Common myeloid progenitor, CD34-positive (primary cell): ENCODE data around the gene GUF1.
A peak's percentile ranks its signal among the peaks of the same experiment; 100 is the strongest.

Experiments
- CTCF ChIA-PET: fragments of 350-600 bp; sonication (Branson Sonifier 250); formaldehyde crosslinking; loops from one replicate; lab custom pipeline; 2021; ENCODE audit warnings: antibody characterized with exemption; lab: Charles Lee
- POLR2A ChIA-PET: fragments of 350-600 bp; sonication (Branson Sonifier 250); formaldehyde crosslinking; loops from one replicate; lab custom pipeline; 2021; ENCODE audit warnings: antibody characterized with exemption; lab: Charles Lee
- DNase-seq, 3 donors: peaks; one replicate each; pipeline versions ENCODE4 v3.0.0 to v3.0.0-alpha.2; 2013
- H3K27ac ChIP-seq, 2 experiments: 1 replicate in 1 of 2; 2 replicates in 1 of 2; pipeline ENCODE4 v1.7.0; 2013; ENCODE audit warnings: inconsistent platforms in 2 of 2, low read length in 2 of 2, mild to moderate bottlenecking in 2 of 2, low read depth in 1 of 2, moderate library complexity in 1 of 2; ENCODE audit not compliant: severe bottlenecking in 2 of 2, insufficient read depth in 1 of 2, poor library complexity in 1 of 2
- H3K27me3 ChIP-seq, 5 experiments: replicated peaks in 2 of 5; 1 replicate in 3 of 5; 2 replicates in 2 of 5; pipeline versions ENCODE4 v1.6.1 to v1.7.0; 2013; ENCODE audit warnings: low read length in 4 of 5, mild to moderate bottlenecking in 2 of 5, moderate library complexity in 2 of 5, inconsistent platforms in 1 of 5; ENCODE audit not compliant: insufficient read depth in 5 of 5, control insufficient read depth in 4 of 5
- H3K36me3 ChIP-seq, 4 experiments: 1 replicate in 2 of 4; 2 replicates in 2 of 4; pipeline versions ENCODE4 v1.6.1 to v1.7.0; 2013; ENCODE audit warnings: low read length in 3 of 4, control low read depth in 1 of 4, mild to moderate bottlenecking in 1 of 4; ENCODE audit not compliant: control insufficient read depth in 4 of 4, insufficient read depth in 4 of 4
- H3K4me1 ChIP-seq, 4 experiments: 1 replicate in 3 of 4; 2 replicates in 1 of 4; pipeline versions ENCODE4 v1.6.1 to v1.7.1; 2013; ENCODE audit warnings: low read length in 3 of 4, mild to moderate bottlenecking in 3 of 4, control low read depth in 1 of 4, inconsistent platforms in 1 of 4, moderate library complexity in 1 of 4; ENCODE audit not compliant: control insufficient read depth in 4 of 4, insufficient read depth in 4 of 4; ENCODE audit errors: control extremely low read depth in 1 of 4
- H3K4me3 ChIP-seq, 7 experiments: 1 replicate in 4 of 7; 2 replicates in 3 of 7; pipeline versions ENCODE4 v1.5.1 to v1.7.0; 2013; ENCODE audit warnings: mild to moderate bottlenecking in 7 of 7, low read length in 6 of 7, moderate library complexity in 6 of 7, inconsistent platforms in 2 of 7, low read depth in 2 of 7, control low read depth in 1 of 7; ENCODE audit not compliant: insufficient read depth in 4 of 7, control insufficient read depth in 1 of 7; ENCODE audit errors: extremely low read depth in 1 of 7
- H3K9me3 ChIP-seq, 5 experiments: 1 replicate in 4 of 5; 2 replicates in 1 of 5; pipeline versions ENCODE4 v1.6.1 to v1.7.1; 2013; ENCODE audit warnings: low read length in 4 of 5, mild to moderate bottlenecking in 2 of 5, inconsistent platforms in 1 of 5, low read depth in 1 of 5, moderate library complexity in 1 of 5; ENCODE audit not compliant: control insufficient read depth in 4 of 5, insufficient read depth in 2 of 5; ENCODE audit errors: control extremely low read depth in 1 of 5
- WGBS: methylation state at CpG from one replicate; pipeline ENCODE4 v1.1.5; 2013; ENCODE audit not compliant: insufficient coverage; 5-methylcytosine and 5-hydroxymethylcytosine counted together

GUF1 gene

DNA sequence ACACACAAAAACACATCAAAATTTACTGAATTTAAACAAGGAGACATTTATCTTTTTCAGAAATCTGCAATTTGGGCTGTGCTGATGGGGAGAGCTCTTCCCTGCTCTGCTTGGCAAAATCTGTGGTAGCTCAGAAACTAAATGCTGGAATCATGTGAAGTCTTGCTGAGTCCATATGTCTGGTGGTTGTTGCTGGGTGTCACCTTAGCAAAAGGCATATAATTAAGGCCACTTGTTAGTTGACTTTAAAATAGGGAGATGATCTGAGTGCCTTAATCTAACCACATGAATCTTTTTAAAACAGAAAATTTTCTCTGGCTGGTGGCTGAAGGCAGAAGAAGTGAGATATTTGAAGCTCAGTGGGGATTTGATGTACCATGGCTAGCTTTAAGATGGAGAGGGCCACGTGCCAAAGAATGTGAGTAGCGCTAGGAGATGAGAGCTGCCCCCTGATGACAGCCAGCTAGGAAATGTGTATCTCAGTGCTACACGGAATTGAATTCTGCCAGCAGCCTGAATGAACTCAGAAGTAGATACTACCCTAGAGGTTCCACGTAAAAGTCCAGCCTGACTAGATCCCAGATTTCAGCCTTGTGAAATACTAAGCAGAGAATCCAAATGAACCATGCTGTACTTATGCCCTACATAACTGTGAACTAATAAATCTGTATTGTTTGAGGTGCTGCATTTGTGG is 7.6 kb upstream of the GUF1 start:
- Histone ChIP-seq H3K4me1 (no peaks in the 10 kb centered on the region), H3K27ac (no peak overlapping the region), H3K36me3 (no peaks in the 10 kb centered on the region), H3K27me3 (peaks cover 0 to 2% (median 0%) of the 10 kb centered on the region in 5 experiments), H3K4me3 (no peak overlapping the region), H3K9me3 (no peaks in the 10 kb centered on the region)
- POLR2A ChIA-PET, result no interaction called here
- CTCF ChIA-PET, result interaction anchor here (0.6 kb wide), 1 partner anchor 32 kb away, joined by 3 read pairs; no protein-coding TSS in a partner anchor
- no peak for DNase-seq
- 98% methylated on average over 4 of the region's 4 CpGs for WGBS

DNA sequence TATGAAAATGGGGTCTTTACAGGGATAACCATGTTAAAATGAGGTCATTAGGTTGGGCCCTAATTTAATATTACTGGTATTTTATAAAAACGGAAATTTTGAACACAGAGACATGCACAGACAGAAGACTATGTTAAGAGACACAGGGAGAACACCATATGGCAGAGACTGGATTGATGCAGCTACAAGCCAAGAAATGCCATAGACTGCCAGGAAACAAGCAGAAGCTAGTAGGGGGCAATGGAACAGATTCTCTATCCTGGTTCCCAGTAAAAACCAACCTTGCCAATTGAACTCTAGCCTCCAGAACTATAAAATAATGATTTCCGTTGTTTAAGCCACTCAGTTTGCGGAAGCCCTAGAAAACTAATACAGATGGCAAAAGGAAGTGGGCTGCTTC is 6.6 kb upstream of the GUF1 start:
- POLR2A ChIA-PET, result no interaction called here
- no peaks in the 10 kb centered on the region for H3K9me3 ChIP-seq
- no peak overlapping the region for H3K27ac ChIP-seq
- CTCF ChIA-PET, result no interaction called here
- no peaks in the 10 kb centered on the region for H3K36me3 ChIP-seq
- 100% methylated on average over 2 of the region's 3 CpGs for WGBS
- peaks cover 0 to 2% (median 0%) of the 10 kb centered on the region in 5 experiments for H3K27me3 ChIP-seq
- DNase-seq, result no peak
- H3K4me1 ChIP-seq, result no peaks in the 10 kb centered on the region
- H3K4me3 ChIP-seq, result no peak overlapping the region

DNA sequence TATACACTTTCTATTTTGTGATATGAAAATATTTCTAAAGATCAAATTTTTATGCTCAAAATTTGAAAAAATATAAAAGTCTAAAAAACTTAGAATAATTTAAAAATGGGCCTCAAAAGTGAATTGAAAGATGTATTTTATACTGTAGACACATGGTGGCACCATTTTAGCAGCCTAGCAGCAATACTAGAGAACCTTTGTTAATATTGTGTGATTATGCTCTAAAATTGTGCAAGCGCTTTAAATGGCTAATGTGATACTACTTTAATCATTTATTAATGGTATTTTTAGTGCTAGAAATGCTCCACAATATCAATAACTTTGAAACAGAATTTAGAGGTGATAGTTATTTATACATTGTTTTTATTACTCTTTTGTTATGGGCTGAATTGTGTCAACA is 3.7 kb upstream of the GUF1 start:
- CTCF ChIA-PET, result no interaction called here
- POLR2A ChIA-PET, result no interaction called here
- H3K4me1 ChIP-seq, result peaks cover 8 to 16% (median 9%) of the 10 kb centered on the region in 4 experiments
- peak in 2 of 3 donors; percentile 15 to 18 for DNase-seq
- no peaks in the 10 kb centered on the region for H3K9me3 ChIP-seq
- H3K27ac ChIP-seq, result no peak overlapping the region
- peaks cover 0 to 2% (median 0%) of the 10 kb centered on the region in 5 experiments for H3K27me3 ChIP-seq
- no CpG with 5 or more reads among the region's 1 CpG for WGBS
- no peak overlapping the region for H3K4me3 ChIP-seq
- H3K36me3 ChIP-seq, result no peaks in the 10 kb centered on the region

DNA sequence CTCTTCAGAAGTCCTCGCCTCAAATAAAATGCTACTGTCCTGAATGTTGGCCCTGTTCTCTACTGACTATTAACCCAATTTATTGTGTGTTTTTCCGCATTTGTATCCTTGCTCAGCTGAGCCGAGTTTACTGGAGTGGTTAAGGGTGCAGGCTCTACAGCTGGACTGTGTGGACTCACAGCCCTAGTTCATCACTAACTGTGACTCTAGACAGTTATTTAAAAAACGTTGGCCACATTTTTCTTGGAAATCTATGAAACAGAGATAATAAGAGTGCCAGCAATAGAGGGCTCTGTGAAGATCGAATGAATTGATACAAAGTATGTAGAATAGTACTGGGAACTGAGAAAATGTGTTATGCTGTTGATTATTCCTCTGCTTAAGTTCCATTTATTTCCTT is 2.9 kb upstream of the GUF1 start:
- POLR2A ChIA-PET, result no interaction called here
- CTCF ChIA-PET, result no interaction called here
- Histone ChIP-seq H3K27ac (no peak overlapping the region), H3K27me3 (peaks cover 0 to 2% (median 0%) of the 10 kb centered on the region in 5 experiments), H3K9me3 (no peaks in the 10 kb centered on the region), H3K36me3 (no peaks in the 10 kb centered on the region), H3K4me1 (peaks cover 14 to 25% (median 18%) of the 10 kb centered on the region in 4 experiments), H3K4me3 (no peak overlapping the region)
- no peak for DNase-seq
- 83% methylated on average over 4 of the region's 5 CpGs for WGBS

- Histone ChIP-seq H3K27me3 (no peaks in the 10 kb centered on the region), H3K4me1 (peaks cover 14 to 29% (median 19%) of the 10 kb centered on the region in 4 experiments), H3K27ac (peak overlapping the region; percentile 90 to 93), H3K36me3 (peaks cover 6 to 20% (median 14%) of the 10 kb centered on the region in 4 experiments), H3K4me3 (peak overlapping the region; percentile 71 to 99 (median 85)), H3K9me3 (no peaks in the 10 kb centered on the region)
- POLR2A ChIA-PET, result interaction anchor here (1.7 kb wide), 1 partner anchor 47 kb away, joined by 7 read pairs; the partner anchor contains the start of gene GNPDA2
- DNase-seq, result no peak
- CTCF ChIA-PET, result interaction anchor here (1.2 to 1.7 kb wide), 2 partner anchors 12 to 37 kb away, joined by 5 to 6 read pairs; no protein-coding TSS in a partner anchor
- 0% methylated on average over 3 of the region's 3 CpGs for WGBS
Measured at GRCh38 chr4:44679060-44679459, 840 bp downstream of the GUF1 start.

DNA sequence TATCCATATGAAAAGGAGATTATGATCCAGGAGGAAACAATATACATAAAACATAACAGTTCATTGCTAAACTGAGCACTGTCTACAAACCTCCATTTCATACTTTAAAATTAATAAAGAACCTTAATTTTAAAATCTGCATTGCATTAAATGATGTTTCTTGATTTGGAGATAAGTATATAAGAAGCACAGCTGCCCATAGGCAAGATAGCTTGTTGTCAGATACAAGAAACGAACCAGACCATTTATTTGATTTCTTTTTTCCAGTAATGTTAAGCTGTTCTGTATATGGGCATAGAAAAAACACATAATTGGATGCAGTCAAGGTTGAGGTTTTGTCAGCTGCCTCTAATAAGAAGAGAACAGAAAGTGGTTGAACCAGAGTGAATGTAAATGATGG is 6.4 kb downstream of the GUF1 start:
- WGBS, result 100% methylated on average over 1 of the region's 1 CpG
- Histone ChIP-seq H3K27ac (no peak overlapping the region), H3K4me1 (peaks cover 5 to 11% (median 8%) of the 10 kb centered on the region in 4 experiments), H3K9me3 (no peaks in the 10 kb centered on the region), H3K4me3 (no peak overlapping the region), H3K36me3 (peaks cover 20 to 66% (median 43%) of the 10 kb centered on the region in 4 experiments), H3K27me3 (no peaks in the 10 kb centered on the region)
- ChIA-PET POLR2A (interaction anchor here (1.2 kb wide), 1 partner anchor 10 kb away, joined by 3 read pairs; no protein-coding TSS in a partner anchor), CTCF (interaction anchor here (1.1 kb wide), 1 partner anchor 26 kb away, joined by 4 read pairs; no protein-coding TSS in a partner anchor)
- no peak for DNase-seq

DNA sequence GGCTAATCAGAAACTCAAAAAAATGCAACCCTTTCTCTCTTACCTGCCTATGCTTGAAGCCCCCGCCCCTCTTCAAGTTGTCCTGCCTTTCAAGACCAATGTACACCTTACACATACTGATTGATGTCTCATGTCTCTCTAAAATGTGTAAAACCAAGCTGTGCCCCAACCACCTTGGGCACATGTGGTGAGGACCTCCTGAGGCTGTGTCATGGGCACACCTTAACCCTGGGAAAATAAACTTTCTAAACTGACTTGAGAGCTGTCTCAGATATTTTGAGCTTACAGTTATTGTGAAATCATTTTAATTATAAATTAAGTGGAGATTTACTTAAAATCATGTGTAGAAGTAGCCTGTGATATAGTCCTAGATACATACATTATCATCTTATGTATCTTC is 22.2 kb downstream of the GUF1 start:
- POLR2A ChIA-PET, result no interaction called here
- 100% methylated on average over 1 of the region's 1 CpG for WGBS
- Histone ChIP-seq H3K9me3 (no peaks in the 10 kb centered on the region), H3K27me3 (no peaks in the 10 kb centered on the region), H3K27ac (no peak overlapping the region), H3K4me3 (no peak overlapping the region), H3K36me3 (peaks cover 22 to 69% (median 43%) of the 10 kb centered on the region in 4 experiments), H3K4me1 (no peaks in the 10 kb centered on the region)
- CTCF ChIA-PET, result interaction anchor here (1.7 kb wide), 1 partner anchor 26 kb away, joined by 3 read pairs; the partner anchor contains the start of gene GNPDA2
- no peak for DNase-seq
